ENCODE results near the gene XDH.

XDH gene

GRCh38 chr2:31317396-31317795 is 97.1 kb downstream of the XDH start:
- DNase-seq (ENCODE audit: low spot score): no peak
- H3K27ac ChIP-seq: no peak overlapping the region
- POLR2A ChIA-PET (ENCODE audit: low non-redundant PET): no interaction called here
- no peak for TF ChIP-seq CTCF (conservative IDR thresholded peaks at IDR 0.05; ENCODE audit: low read depth)
- CTCF ChIA-PET: interaction anchor here (1.0 kb wide), 1 partner anchor 47 kb away, joined by 3 read pairs; no protein-coding TSS in a partner anchor

- CTCF ChIA-PET: no interaction called here
- H3K27ac ChIP-seq: no peak overlapping the region
- DNase-seq (ENCODE audit: low spot score): no peak
- no peak for TF ChIP-seq CTCF (conservative IDR thresholded peaks at IDR 0.05; ENCODE audit: low read depth)
- POLR2A ChIA-PET (ENCODE audit: low non-redundant PET): no interaction called here
These were observed 99.8 kb downstream of the XDH start for GRCh38 chr2:31314761-31315160.

- TF ChIP-seq CTCF (conservative IDR thresholded peaks at IDR 0.05; ENCODE audit: low read depth): no peak
- CTCF ChIA-PET: no interaction called here
- no peak overlapping the region for H3K27ac ChIP-seq
- DNase-seq (ENCODE audit: low spot score): no peak
- POLR2A ChIA-PET (ENCODE audit: low non-redundant PET): interaction anchor here (0.9 kb wide), 1 partner anchor 12 kb away, joined by 3 read pairs; no protein-coding TSS in a partner anchor
These were observed 101.6 kb downstream of the XDH start for GRCh38 chr2:31312898-31313297.

GRCh38 chr2:31304816-31305215 is 109.7 kb downstream of the XDH start:
- ChIA-PET CTCF (interaction anchor here (0.6 kb wide), 1 partner anchor 1100 kb away, joined by 3 read pairs; no protein-coding TSS in a partner anchor), POLR2A (ENCODE audit: low non-redundant PET) (no interaction called here)
- no peak for DNase-seq (ENCODE audit: low spot score)
- TF ChIP-seq CTCF (conservative IDR thresholded peaks at IDR 0.05; ENCODE audit: low read depth): no peak
- H3K27ac ChIP-seq: no peak overlapping the region

GRCh38 chr2:31302940-31303563 is 111.5 kb downstream of the XDH start:
- ChIA-PET CTCF (no interaction called here), POLR2A (ENCODE audit: low non-redundant PET) (no interaction called here)
- DNase-seq (ENCODE audit: low spot score): no peak
- H3K27ac ChIP-seq: peak overlapping the region; percentile 64
- TF ChIP-seq CTCF (conservative IDR thresholded peaks at IDR 0.05; ENCODE audit: low read depth): no peak

GRCh38 chr2:31300309-31300708 is 114.2 kb downstream of the XDH start:
- DNase-seq (ENCODE audit: low spot score): no peak
- ChIA-PET POLR2A (ENCODE audit: low non-redundant PET) (no interaction called here), CTCF (interaction anchor here (0.6 kb wide), 1 partner anchor 1549 kb away, joined by 3 read pairs; no protein-coding TSS in a partner anchor)
- TF ChIP-seq CTCF (conservative IDR thresholded peaks at IDR 0.05; ENCODE audit: low read depth): no peak
- H3K27ac ChIP-seq: no peak overlapping the region
